AG04450 (cell line): Measurements from ENCODE around the gene NBL1. TPM values are rescaled to one million over a fixed set of nuclear protein-coding genes. Genes with fewer than 3 reads are reported as not detected.
A peak's percentile ranks its signal among the peaks of the same experiment; 100 is the strongest.

Source experiments
- CTCF ChIA-PET: fragments of 300-600, 350-600 bp; formaldehyde crosslinking; extraction: SDS; loops from one replicate; lab custom pipeline; 2022; ENCODE audit warnings: antibody characterized with exemption, inconsistent platforms; lab: Charles Lee
- POLR2A ChIA-PET: fragments of 350-600 bp; formaldehyde crosslinking; extraction: SDS; loops from one replicate; lab custom pipeline; 2021; ENCODE audit warnings: antibody characterized with exemption, inconsistent platforms; lab: Yijun Ruan, JAX
- DNase-seq: peaks from one replicate; pipeline ENCODE4 v3.0.0-alpha.2; 2011; ENCODE audit warnings: low read depth, low spot score
- H3K27ac ChIP-seq: one replicate; pipeline ENCODE4 v1.5.1; 2012; ENCODE audit warnings: low read depth, low read length, control low read depth
- H3K27me3 ChIP-seq: one replicate; pipeline ENCODE4 v1.6.0; 2012; ENCODE audit warnings: low read length; ENCODE audit not compliant: control insufficient read depth, insufficient read depth
- H3K4me3 ChIP-seq: 2 replicates; pipeline ENCODE4 v1.5.1; 2011; ENCODE audit warnings: mild to moderate bottlenecking, low read depth, low read length, control low read depth
- H3K9me3 ChIP-seq: 2 replicates; pipeline ENCODE4 v1.5.1; 2012; ENCODE audit warnings: low read length; ENCODE audit not compliant: control insufficient read depth, insufficient read depth
- CTCF ChIP-seq: IDR thresholded peaks from 2 replicates; pipeline ENCODE4 v1.5.1; 2011; ENCODE audit warnings: low read depth, low read length, control low read depth, inconsistent platforms
- polyA plus RNA-seq: library from polyadenylated mRNA; depleted of rRNA; stranded (reverse); fragments of >200 nt; gene quantifications from 2 replicates; pipeline ENCODE4 v1.2.3, GENCODE V29; 2011

Gene NBL1
- polyA plus RNA-seq, 1 experiment = 151 TPM

- ChIA-PET CTCF (interaction anchor here (3.0 kb wide), 1 partner anchor 9 kb away, joined by 22 read pairs; no protein-coding TSS in a partner anchor), POLR2A (no interaction called here)
- Histone ChIP-seq H3K27me3 (peaks cover 37% of the 10 kb centered on the region), H3K27ac (no peak overlapping the region), H3K4me3 (no peak overlapping the region), H3K9me3 (peaks cover 2% of the 10 kb centered on the region; the same call in 1 of the 2 replicates)
- DNase-seq = no peak
- TF ChIP-seq CTCF = no peak
These were observed 26.7 kb downstream of the NBL1 start for GRCh38 chr1:19670787-19671186.

- Histone ChIP-seq H3K27me3 (peaks cover 29% of the 10 kb centered on the region), H3K27ac (no peak overlapping the region), H3K9me3 (0 out of 2 replicates have a peak, but pooled peaks cover 2% of the 10 kb centered on the region), H3K4me3 (no peak overlapping the region)
- no peak for DNase-seq
- ChIA-PET POLR2A (no interaction called here), CTCF (interaction anchor here (0.7 to 3.0 kb wide), 3 partner anchors 11 to 32 kb away, joined by 3 to 22 read pairs (median 4); no protein-coding TSS in a partner anchor)
- TF ChIP-seq CTCF = no peak
These were observed 28.1 kb downstream of the NBL1 start for GRCh38 chr1:19672237-19672636.

GRCh38 chr1:19675797-19676196 lies 31.7 kb downstream of the NBL1 start:
- H3K4me3 ChIP-seq = no peak overlapping the region
- DNase-seq = no peak
- POLR2A ChIA-PET = no interaction called here
- CTCF ChIA-PET = interaction anchor here (0.9 to 1.5 kb wide), 2 partner anchors 16 to 29 kb away, joined by 3 to 4 read pairs; no protein-coding TSS in a partner anchor
- peaks cover 2% of the 10 kb centered on the region; the same call in 1 of the 2 replicates for H3K9me3 ChIP-seq
- no peak overlapping the region for H3K27ac ChIP-seq
- TF ChIP-seq CTCF = no peak
- peaks cover 10% of the 10 kb centered on the region for H3K27me3 ChIP-seq

- TF ChIP-seq CTCF = no peak
- Histone ChIP-seq H3K9me3 (peaks cover 2% of the 10 kb centered on the region; the same call in 1 of the 2 replicates), H3K27ac (no peak overlapping the region), H3K4me3 (no peak overlapping the region), H3K27me3 (peaks cover 6% of the 10 kb centered on the region)
- ChIA-PET POLR2A (no interaction called here), CTCF (interaction anchor here (0.9 to 1.8 kb wide), 2 partner anchors 15 to 28 kb away, joined by 3 to 13 read pairs; no protein-coding TSS in a partner anchor)
- peak; percentile 16 for DNase-seq
These were observed 32.4 kb downstream of the NBL1 start for GRCh38 chr1:19676438-19676922.

GRCh38 chr1:19678493-19678892 lies 34.4 kb downstream of the NBL1 start:
- no peaks in the 10 kb centered on the region; the same call in 1 of the 2 replicates for H3K9me3 ChIP-seq
- H3K4me3 ChIP-seq = no peak overlapping the region
- CTCF ChIA-PET = interaction anchor here (1.5 to 1.8 kb wide), 3 partner anchors 17 to 37 kb away, joined by 5 to 13 read pairs (median 6); no protein-coding TSS in a partner anchor
- POLR2A ChIA-PET = no interaction called here
- no peak overlapping the region for H3K27ac ChIP-seq
- H3K27me3 ChIP-seq = peaks cover 2% of the 10 kb centered on the region
- no peak for TF ChIP-seq CTCF
- DNase-seq = no peak
